Hematopoietic multipotent progenitor cell treated with erythropoietin and hydrocortisone succinate and interleukin-3 and kit ligand, for 17 days (in vitro differentiated cells): ENCODE results near the gene CRNKL1.

Experiments
- DNase-seq: peaks from one replicate; pipeline ENCODE4 v3.0.0-alpha.2; 2015; ENCODE audit warnings: low spot score

The CRNKL1 gene

DNA sequence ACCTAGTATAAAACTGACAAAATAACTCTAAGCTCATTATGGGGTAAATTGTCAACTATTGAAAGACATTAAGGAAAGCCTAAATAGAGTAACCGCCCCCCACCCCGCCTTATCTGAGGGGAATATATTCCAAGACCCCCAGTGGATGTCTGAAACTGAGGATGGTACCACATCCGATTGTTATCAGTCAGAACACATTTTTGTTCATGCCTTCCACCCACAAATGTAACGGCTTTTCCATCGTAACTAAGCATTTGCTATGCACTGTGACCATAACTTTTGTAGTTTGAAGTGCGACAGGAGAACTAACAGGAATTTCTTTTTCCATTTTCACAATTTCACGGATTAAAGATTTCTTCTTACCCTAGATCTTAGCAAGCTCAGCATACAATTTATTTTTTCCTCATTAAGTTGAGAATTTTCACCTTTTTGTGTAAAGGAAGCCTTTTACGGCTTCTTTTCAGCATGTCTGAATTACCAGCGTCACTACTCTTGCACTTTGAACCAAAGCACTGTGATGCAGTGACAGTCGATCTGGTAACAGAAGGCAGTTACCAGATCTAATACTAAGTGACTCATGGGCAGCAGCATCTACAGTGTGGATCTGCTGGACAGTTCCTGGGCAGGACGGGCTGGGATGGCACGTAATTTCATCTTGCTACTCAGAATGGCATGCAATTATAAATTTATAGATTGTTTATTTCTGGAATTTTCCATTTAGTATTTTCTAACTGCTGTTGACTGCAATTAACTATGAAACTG lies 11.9 kb upstream of the CRNKL1 start:
- no peak for DNase-seq

DNA sequence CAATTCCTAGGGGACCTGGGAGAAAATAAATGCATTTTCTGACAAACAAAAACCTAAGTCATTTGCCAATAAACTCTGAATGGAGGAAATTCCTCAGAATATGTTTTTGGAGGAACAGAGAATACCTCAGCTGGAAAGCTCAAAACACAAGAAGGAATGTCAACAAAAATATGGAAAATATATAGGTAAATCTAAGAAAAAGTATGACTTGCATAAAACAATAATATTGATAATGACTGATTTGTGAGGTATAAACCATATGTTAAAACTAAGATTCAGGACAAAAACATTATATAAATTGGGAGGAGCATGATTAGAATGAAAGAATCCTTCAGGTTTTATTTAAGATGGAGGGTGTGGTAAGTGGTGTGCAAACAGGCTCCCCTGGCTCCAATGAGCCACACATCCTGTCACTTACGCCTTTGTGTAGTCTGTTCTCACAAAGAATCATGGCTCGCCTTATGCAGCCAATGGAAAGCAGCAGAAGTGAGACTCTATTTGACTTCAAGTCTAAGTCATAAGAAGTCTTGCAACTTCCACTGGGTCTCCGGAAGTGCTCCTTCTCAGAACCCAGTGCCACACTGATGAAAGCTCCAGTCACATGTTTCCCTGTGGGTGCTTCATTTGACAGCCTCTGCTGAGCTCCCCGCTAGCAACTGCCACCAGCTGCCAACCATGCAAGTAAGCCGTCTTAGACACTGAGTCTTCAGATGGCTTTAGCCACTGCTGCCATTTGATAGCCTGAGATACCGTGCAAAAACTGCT lies 8.2 kb upstream of the CRNKL1 start:
- no peak for DNase-seq

DNA sequence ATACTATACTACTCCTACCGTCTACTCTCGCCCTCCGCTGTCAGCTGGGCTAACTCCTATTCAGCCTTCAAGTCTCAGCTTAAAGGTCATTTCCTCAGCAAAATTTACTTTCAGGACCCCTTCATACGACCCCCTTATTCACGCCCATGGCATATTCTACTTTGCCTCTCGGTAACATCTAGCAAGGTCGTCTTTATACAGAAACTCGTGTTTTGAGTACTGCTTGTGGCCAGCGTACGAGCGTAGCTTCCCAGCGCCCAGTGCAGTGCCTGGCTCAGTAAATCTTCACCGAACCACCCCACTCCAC lies 546 bp downstream of the CRNKL1 start:
- DNase-seq = no peak

DNA sequence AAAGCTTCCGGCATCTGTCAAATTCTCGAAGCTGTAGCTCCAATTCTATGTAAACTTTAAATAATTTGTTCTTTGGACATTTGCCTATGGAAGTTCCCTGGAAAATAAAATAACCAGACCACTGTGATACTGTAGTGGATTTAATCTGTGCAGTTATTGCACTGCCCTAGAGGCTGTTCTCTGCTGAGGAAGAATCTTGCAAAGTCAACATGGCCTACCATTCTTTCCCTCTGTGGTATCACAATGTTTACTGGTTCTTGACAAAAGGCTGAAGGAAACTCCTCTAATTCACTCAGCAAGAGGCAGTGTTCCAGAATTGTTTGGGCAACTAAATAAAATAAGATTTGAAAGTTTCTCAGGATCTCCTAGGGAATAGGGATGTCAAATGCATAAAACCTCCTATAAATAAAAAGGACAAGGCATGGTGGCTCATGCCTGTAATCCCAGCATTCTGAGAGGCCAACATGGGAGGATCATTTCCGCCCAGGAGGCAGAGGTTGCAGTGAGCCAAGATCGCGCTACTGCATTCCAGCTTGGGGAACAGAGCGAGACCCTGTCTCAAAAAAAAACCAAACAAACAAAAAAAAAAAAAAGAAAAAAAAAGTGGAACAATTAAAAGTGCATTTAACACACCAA lies 12.4 kb downstream of the CRNKL1 start:
- DNase-seq = no peak

DNA sequence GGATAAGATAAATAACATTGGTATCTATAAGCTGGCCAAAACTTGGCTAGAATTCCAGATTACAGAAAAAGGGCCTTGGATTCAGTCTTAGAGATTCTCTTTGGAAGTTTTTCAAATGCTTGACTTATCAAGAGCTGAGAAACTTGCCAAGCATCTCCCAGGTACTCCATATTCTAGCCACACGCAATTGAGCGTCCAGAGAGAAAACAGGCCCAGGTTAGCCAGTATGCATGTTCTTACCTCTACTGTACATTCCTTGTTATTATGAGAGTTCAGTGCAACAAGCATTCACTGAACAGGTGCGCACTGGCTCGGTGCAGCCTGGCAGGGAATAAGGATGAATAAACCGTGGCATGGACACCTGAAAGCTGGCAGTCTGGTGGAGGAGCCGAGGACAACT lies 13.7 kb downstream of the CRNKL1 start:
- DNase-seq = no peak

DNA sequence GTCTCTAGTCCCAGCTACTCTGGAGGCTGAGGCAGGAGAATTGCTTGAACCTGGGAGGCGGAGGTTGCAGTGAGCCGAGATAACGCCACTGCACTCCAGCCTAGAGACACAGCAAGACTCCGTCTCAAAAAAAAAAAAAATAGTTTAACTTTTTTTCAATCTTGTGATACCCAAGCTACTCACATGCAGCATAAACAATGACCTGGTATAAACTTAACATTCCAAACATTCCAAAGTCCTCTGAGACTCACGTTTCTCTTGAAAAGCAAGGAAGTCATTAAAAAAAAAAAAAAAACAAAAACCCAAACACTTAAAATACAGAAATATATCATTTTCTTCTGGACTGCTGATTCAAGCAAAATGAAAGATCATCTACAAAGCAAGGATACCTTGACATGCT lies 14.3 kb downstream of the CRNKL1 start:
- no peak for DNase-seq

DNA sequence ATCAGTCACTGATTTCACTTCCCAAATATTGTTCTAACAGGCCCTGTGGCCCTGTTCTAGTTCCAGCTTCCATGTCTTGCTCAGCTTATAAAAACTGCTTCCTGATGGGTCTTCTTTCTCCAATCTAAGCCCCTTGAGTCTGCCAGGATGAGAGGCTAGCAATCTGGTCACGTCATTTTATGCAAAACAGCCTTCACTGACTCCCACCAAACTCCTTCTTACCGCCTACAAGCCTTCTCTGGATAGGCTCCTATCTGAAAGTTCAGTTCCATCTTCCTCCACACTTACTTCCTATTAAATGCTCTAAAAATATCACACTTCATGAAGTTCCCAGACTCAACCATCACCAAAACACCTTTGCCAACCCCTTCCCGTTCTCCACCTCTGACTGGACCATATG lies 15.5 kb downstream of the CRNKL1 start:
- no peak for DNase-seq

DNA sequence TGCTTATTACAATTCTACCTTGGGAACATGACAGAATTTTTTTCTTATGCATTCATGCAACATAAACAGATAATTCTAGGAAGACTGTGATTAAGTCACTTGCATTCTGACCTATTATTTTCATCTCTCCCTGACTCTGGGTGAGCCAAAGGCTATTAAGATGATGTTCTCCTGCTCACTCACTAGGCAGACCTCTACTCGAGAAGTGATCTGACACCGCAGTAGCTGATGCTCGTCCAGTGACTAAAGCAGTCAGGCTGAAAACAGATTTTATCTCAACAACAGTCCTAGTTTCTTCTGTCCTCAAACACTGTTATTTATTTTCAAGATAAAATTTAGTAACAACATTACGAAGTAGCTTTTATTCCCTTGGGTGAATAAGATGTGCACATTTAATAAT lies 17.8 kb downstream of the CRNKL1 start:
- DNase-seq = no peak

DNA sequence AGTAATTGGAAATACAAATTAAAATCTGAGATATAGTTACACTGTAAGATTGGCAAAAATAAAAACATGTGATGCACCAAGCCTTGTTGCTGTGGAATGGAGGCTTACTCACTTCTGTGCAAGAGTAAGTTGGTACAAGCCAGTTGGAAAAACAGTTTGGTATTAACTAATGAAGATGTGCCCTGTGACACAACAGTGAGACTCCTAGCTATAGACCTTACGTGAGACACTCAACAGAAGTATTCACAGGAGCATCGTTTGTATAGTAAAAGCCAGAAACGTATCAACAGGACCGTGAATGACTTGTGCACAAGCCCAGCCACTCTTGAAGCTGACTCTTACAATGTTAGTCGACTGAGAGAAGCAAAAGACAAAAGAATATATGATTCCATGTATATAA lies 20.5 kb downstream of the CRNKL1 start:
- DNase-seq = no peak

DNA sequence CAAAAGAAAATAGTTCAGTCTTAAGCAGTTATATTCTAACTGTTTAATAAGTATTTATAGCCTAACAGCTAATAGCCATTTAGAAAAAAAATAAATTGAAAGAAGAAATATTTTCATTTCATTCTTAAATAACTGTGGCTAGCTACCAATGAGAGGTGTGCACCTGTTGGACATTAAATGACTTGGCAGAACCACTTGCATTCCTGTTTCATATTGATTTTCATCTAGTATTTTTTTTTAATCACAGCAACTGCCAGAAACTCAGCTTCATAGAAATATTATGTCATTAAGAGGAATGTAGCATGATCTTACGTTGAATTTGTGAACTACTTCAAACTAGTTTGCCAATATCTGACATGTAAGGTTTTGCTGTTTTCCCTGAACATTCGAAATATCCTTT lies 25.0 kb downstream of the CRNKL1 start:
- DNase-seq = no peak

DNA sequence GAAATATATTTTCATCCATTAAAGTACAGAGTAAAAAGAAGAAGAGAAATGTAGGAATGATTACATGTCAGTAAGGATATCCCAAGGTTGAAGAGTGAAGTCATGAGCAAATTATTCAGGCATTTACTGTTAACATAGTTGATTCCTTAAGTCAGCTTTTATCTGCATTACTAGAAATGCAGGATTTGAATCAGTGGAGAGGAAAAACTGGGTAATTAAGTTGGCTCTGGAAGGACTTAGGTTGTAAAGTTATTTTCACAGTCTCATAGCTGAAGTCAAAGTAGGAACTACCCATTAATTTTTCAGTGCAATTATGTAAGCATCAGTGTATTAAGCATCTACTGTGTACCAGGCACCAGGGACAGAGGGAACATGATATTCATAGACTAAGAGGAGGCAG lies 27.3 kb downstream of the CRNKL1 start:
- DNase-seq = no peak

DNA sequence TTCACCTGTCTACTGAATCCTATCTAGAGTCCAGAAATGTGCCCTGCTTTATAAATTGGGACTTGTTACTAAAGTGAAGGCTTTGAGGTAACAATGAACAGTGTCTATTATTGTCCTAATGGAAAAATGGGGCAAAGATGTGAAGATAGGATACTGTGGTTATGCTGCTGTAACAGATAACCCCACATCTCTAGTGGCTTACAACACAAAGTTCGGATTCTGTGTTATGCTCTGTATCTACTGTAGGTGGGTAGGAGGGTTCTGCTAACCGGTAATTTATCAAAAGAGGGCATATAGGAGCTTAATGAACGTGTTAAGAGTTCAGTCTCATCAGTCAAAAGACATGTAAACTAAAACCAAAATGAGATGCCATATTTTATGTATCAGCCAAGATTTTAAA lies 28.9 kb downstream of the CRNKL1 start:
- DNase-seq = no peak

DNA sequence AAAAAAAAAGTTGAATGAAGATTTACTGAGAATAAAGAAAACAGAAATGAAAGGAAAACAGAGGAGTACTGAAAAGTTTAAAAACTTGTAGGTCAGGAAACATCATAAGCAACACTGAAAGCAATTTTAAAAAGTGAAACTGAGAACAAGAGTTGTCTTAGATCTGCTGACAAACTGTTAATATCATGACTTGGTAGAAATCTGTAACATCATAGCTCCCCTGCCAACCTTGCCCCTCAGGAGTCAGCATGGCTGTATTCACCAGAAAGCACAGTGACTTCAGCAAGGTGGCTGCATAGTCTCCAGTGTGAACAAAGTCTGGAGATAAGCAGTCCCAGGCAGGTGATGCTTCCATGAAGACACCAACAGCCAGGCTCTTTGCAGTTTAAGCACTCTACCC lies 29.8 kb downstream of the CRNKL1 start:
- DNase-seq = no peak

DNA sequence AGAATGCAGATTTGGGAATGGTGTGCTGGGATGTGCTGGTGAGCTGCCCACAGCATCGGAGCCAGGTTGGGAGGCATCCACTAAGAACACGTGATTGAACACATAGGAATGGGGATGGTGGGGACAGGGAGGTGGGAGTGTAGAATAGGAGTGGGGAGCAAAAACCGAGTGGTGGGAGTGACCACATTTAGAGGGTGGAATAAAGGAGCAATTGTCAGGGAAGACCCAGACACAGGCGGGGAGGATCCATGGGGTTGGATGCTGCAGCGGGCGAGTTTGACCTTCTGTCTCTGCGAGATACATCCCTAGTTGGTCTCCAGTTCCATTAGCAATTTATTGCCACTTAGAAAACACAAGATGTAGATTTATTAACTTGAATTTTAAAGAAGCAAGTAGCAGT lies 30.4 kb downstream of the CRNKL1 start:
- DNase-seq = no peak

DNA sequence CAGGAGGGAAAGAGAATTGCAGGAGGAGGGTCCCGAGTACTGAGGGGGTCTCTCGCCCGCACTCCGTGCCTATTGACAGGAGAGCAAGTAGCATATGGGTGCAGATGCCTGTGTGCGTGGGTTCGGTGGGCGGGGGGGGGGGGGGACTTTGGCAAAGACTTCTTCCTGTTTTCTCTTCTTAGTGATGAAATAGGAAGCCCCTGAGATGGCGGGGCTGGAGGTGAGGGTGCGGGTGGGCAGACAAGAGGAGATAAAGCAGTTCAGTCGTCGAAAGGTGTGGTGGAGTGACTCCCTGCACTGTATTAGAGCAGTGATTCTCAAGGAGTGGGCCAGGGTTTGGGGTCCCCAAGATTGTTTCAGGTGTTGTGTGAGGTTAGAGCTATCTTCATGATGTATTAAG lies 31.4 kb downstream of the CRNKL1 start:
- DNase-seq = no peak

DNA sequence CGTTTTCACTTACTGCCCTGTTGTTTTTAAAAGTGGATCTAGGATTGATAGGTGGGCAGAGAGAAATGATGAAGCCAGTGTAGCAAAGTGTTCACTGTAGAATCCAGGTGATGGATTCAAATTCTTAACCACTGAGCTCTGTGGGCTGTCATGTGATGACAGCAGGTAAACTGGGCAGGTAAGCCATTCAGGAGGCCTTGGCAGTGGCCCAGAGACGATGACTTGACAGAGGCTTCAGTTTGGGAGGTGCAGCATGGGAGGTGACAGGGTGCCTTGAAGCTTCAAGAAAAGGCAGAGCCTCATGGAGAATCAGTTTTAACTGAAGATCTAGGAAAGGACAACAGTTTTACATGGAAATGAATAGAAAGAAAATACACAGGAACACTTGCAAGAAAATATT lies 33.1 kb downstream of the CRNKL1 start:
- peak; percentile 64 for DNase-seq

DNA sequence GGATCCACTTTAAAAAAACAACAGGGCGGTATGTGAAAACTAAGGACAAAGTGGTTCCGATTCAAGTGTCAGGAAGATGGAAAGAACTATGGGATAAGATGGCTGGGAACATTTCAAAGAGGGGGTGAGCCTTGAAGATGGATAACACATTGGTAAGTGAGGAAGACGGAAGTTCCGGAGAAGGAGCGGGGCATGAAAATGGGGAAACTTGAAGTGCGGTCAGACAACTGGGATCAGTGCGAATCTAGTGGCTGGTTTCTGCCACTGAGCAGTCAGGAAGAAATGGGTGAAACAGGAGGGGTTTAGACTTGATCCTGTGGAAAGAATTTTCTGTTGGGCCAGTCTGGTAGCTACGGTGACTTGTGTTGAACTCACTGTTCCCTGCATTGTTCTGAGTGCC lies 33.9 kb downstream of the CRNKL1 start:
- DNase-seq = no peak

DNA sequence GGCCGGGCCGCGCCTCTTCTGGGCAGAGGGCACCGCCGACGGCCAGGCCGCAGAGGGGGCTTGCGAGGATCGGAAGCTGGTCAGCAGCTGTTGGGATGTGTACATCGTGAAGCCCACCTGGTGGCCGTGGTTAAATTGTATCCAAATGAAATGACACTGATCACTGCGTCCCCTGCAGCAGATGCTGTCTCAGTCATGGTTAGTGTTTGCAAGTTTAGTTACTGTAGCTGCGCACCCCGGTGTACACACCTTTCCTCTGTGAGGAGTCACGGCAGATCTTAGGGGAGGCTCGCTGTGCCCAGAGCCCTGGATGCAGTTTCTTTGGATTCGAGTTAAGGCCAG lies 34.5 kb downstream of the CRNKL1 start:
- peak; percentile 20 for DNase-seq

DNA sequence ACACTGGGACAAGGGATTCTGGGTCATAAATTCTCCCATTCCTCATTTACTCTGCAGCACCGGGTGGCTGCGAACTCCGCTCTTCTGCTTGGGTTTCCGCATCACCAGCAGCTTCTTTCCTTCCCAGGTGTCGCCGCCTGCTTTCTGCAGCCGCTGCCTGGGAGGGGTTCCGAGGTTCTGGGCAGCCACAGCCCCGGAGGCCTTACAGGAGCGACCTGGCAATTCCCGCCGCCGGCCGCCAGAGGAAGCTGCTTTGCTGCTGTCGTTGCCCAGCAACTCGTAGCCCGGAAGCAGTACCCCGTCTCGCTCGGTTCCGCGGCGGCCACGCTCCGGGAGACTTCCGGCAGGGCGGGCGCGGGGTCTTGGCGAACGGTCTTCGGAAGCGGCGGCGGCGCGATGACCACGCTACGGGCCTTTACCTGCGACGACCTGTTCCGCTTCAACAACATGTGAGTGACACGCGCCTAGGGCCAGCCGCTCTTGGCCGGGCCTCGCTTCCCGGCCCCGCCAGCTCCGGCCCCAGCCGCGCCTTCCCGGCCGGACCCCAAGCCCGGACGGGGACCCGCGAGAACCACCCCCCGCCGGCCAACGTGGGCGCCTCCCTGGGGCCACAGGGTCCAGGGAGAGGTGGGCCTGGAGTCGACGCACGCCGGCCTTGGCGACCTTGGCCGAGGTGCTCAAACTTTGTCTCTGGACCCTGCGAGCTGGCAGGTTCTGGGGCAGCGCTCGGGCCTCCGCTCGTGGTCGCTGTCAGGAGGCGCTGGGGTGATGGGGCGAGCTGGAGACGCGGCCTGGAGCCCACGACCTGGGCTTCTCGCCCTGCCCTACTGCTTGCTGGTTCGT lies 35.0 kb downstream of the CRNKL1 start, which contains the start of gene NAA20:
TSS of gene NAA20 (plus strand) at position 362 of the 843 bp plus-strand sequence. CDS start at position 397, 35 bp downstream.
- DNase-seq = peak; percentile 79

DNA sequence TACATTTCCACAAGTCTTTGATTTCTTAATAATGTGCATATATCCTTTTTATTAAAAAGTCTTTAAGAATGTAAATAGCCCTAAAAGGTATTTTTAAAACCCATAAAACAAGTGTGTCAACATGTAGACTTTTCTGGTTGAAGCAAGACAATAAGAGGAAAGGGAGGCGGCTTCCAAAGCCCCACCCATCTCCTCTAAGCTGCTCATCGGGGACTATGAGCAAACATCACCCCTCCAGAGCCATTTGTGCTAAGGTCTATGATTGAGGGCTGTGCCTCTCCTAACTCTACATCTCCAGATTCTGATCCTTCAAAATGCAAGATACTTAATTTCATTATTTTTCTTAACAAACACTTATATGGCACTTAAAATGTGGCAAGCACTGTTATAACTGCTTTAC lies 37.6 kb downstream of the CRNKL1 start:
- DNase-seq = no peak

DNA sequence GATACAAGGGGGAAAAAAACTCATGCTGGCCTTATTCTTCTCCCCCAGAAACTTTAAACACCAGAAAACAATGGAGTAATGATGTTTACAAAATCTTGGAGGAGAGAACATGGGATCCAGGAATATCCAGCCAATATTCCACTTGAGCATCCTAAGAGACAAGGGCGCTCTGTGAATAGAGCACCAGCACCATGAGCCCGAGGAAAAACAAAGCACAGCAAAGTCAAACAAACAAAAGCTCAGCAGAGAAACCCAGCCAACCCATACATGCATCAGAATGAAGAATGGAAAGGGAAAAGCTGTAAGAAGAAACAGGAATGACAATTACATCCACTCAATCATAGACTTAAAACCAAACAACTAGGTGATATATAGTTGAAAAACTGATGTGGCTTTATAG lies 39.7 kb downstream of the CRNKL1 start:
- no peak for DNase-seq

DNA sequence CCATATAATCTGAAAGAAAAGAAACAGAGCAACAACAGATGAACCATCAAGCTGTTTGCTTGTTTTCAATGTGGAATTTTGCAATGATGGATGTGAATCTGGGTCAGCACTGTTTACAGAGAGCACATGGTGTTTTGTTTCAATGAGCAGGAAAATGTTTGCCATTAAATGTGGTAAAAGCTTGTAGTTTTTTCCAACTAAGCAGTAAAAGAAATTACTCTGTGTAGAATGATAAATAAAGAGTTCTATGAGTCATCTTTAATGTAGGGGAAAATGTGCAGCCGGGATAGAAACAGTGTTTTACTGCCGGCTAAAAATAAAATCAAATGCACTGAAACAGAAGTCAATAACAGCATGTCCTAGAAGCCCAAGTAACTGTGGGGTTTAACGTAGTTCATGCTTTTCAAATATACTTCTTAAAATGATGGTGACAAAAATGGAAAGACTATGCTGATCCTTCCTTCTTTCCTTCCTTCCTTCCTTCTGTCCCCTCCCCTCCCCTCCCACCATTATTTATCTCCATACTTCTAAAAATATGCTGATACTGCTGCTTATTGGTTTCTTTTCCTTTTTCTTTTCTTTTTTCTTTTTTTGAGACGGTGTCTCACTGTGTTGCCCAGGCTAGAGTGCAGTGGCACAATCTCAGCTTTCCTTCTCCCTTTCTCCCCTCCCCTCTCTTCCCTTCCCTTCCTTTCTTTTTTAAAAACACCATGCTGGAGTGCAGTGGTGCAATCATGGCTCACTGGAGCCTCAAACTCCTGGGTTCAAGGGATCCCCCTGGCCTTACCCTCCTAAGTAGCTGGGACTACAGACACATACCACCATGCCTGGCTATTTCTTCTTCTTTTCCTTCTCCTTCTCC lies 41.4 kb downstream of the CRNKL1 start:
- DNase-seq = no peak
